A549 (cell line): Measurements from ENCODE around the gene PDE1C.
A peak's percentile ranks its signal among the peaks of the same experiment; 100 is the strongest.

Source experiments
- CEBPB ChIP-seq, 2 experiments: fragments of >200 bp in 1 of 2; sonication (Bioruptor Twin) in 1 of 2; formaldehyde crosslinking in 1 of 2; IDR thresholded peaks; 2 replicates each; pipeline ENCODE4 v1.6.1; 2012 to 2016
- CTCF ChIP-seq: fragments of >200 bp; sonication (Bioruptor Twin); formaldehyde crosslinking; IDR thresholded peaks from 3 replicates; pipeline ENCODE4 v1.5.1; 2016
- EHF ChIP-seq: fragments of 250-450 bp; sonication (Bioruptor Pico); IDR thresholded peaks from 2 replicates; pipeline ENCODE4 v1.5.0; 2020; ENCODE audit warnings: mild to moderate bottlenecking
- KDM5A ChIP-seq: fragments of 200-600 bp; sonication (generic); IDR thresholded peaks from 2 replicates; pipeline ENCODE4 v1.6.1; 2016; ENCODE audit warnings: antibody characterized with exemption, mild to moderate bottlenecking
- MAFK ChIP-seq: fragments of 450-650 bp; IDR thresholded peaks from 2 replicates; pipeline ENCODE4 v1.6.1; 2014; ENCODE audit not compliant: partially characterized antibody
- MAX ChIP-seq: IDR thresholded peaks from 2 replicates; pipeline ENCODE4 v1.6.1; 2012
- RAD21 ChIP-seq, 2 experiments: fragments of >200 bp in 1 of 2; sonication (Bioruptor Twin) in 1 of 2; formaldehyde crosslinking in 1 of 2; IDR thresholded peaks in 1 of 2; conservative IDR thresholded peaks in 1 of 2; 2 replicates in 1 of 2; 3 replicates in 1 of 2; pipeline ENCODE4 v1.6.1; 2012 to 2018; ENCODE audit warnings: inconsistent platforms in 1 of 2
- RCOR1 ChIP-seq: fragments of 150-350 bp; IDR thresholded peaks from 2 replicates; pipeline ENCODE4 v1.6.1; 2014; ENCODE audit warnings: antibody characterized with exemption, low read length, low read depth
- REST ChIP-seq: fragments of 200-600 bp; sonication (generic); IDR thresholded peaks from 2 replicates; pipeline ENCODE4 v1.6.1; 2016; ENCODE audit warnings: antibody characterized with exemption, mild to moderate bottlenecking, moderate library complexity
- TP53 ChIP-seq: fragments of 250-450 bp; sonication (Bioruptor Pico); IDR thresholded peaks from 2 replicates; pipeline ENCODE4 v1.5.0; 2021; ENCODE audit warnings: mild to moderate bottlenecking, moderate library complexity

- TF ChIP-seq MAX (no peak), EHF (CRISPR knock-in tag) (no peak), CTCF (no peak), CEBPB (IDR thresholded peaks at IDR 0.05) (no peak), KDM5A (no peak), TP53 (CRISPR knock-in tag) (no peak), REST (no peak), RCOR1 (no peak), RAD21 (conservative IDR thresholded peaks at IDR 0.05 in 1 of 2, IDR thresholded peaks at IDR 0.05 in 1 of 2) (no peak), MAFK (peak; percentile 51)
Observed at GRCh38 chr7:31874631-31875386, 195.4 kb downstream of the PDE1C start.
